Activated CD8-positive, alpha-beta T cell treated with anti-CD3 and anti-CD28 coated beads for 36 hours (primary cell): ENCODE results near the gene TAF4B. TPM values are rescaled to one million over a fixed set of nuclear protein-coding genes. Genes with fewer than 3 reads are reported as not detected.

Experiments
- ATAC-seq: fragments of 200-7000 bp; cut with Tn5 transposase; one replicate; pipeline ENCODE4 v1.10.0; 2021; ENCODE audit warnings: mild to moderate bottlenecking, moderate library complexity
- CTCF ChIA-PET: fragments of 350-600 bp; sonication (Branson Sonifier 250); formaldehyde crosslinking; loops from one replicate; lab custom pipeline; 2021; ENCODE audit warnings: antibody characterized with exemption; lab: Charles Lee
- POLR2A ChIA-PET: fragments of 350-600 bp; sonication (Branson Sonifier 250); formaldehyde crosslinking; loops from one replicate; lab custom pipeline; 2021; ENCODE audit warnings: antibody characterized with exemption; lab: Charles Lee
- DNase-seq: peaks from one replicate; pipeline ENCODE4 v3.0.0-alpha.2; 2020
- H3K27ac Mint-ChIP-seq: one replicate; pipeline ENCODE4 v1.8.0; 2021; ENCODE audit warnings: mild to moderate bottlenecking, mixed read lengths
- H3K27me3 Mint-ChIP-seq: one replicate; pipeline ENCODE4 v1.8.0; 2021; ENCODE audit warnings: mixed read lengths
- H3K36me3 Mint-ChIP-seq: one replicate; pipeline ENCODE4 v1.8.0; 2021; ENCODE audit warnings: low read depth, mixed read lengths
- H3K4me1 Mint-ChIP-seq: one replicate; pipeline ENCODE4 v1.8.0; 2021; ENCODE audit warnings: low read depth, mixed read lengths
- H3K4me3 Mint-ChIP-seq: one replicate; pipeline ENCODE4 v1.8.0; 2021; ENCODE audit warnings: mild to moderate bottlenecking, moderate library complexity, mixed read lengths
- H3K9me3 Mint-ChIP-seq: one replicate; pipeline ENCODE4 v1.8.0; 2021; ENCODE audit warnings: mixed read lengths
- CTCF ChIP-seq: fragments of 200-600 bp; IDR thresholded peaks from one replicate; pipeline ENCODE4 v1.8.0; 2022; ENCODE audit warnings: antibody characterized with exemption, mild to moderate bottlenecking
- intact Hi-C: fragments of 100-400 bp; cut with micrococcal nuclease; formaldehyde crosslinking; loops from one replicate; pipeline ENCODE4 v1.10.0; 2022
- total RNA-seq, 2 experiments: library from RNA; stranded (reverse); gene quantifications; one replicate each; pipeline ENCODE4 v1.2.3, GENCODE V29; 2021

Gene TAF4B
- total RNA-seq, 2 experiments from 2014 or later: 14.7 to 15.1 TPM

- TF ChIP-seq CTCF: no peak
- Mint-ChIP-seq H3K4me3 (no peak overlapping the region), H3K27ac (no peak overlapping the region), H3K27me3 (no peaks in the 10 kb centered on the region), H3K4me1 (no peaks in the 10 kb centered on the region), H3K9me3 (no peaks in the 10 kb centered on the region), H3K36me3 (no peaks in the 10 kb centered on the region)
- DNase-seq: no peak
- CTCF ChIA-PET: interaction anchor here (0.7 to 1.5 kb wide), 2 partner anchors 13 to 1641 kb away, joined by 3 to 4 read pairs; no protein-coding TSS in a partner anchor
- intact Hi-C loops: no loop called here
- no peak for ATAC-seq
- POLR2A ChIA-PET: no interaction called here
These were observed 193.5 kb downstream of the TAF4B start for GRCh38 chr18:26419746-26420145.

- Mint-ChIP-seq H3K36me3 (no peaks in the 10 kb centered on the region), H3K9me3 (no peaks in the 10 kb centered on the region), H3K27ac (no peak overlapping the region), H3K4me1 (no peaks in the 10 kb centered on the region), H3K4me3 (no peak overlapping the region), H3K27me3 (no peaks in the 10 kb centered on the region)
- ATAC-seq: no peak
- POLR2A ChIA-PET: no interaction called here
- TF ChIP-seq CTCF: no peak
- CTCF ChIA-PET: no interaction called here
- intact Hi-C loops: no loop called here
- no peak for DNase-seq
These were observed 195.3 kb downstream of the TAF4B start for GRCh38 chr18:26421503-26421902.

GRCh38 chr18:26421931-26422330 lies 195.7 kb downstream of the TAF4B start:
- DNase-seq: no peak
- intact Hi-C loops: no loop called here
- H3K27me3 Mint-ChIP-seq: no peaks in the 10 kb centered on the region
- no peaks in the 10 kb centered on the region for H3K4me1 Mint-ChIP-seq
- no peak for TF ChIP-seq CTCF
- H3K27ac Mint-ChIP-seq: no peak overlapping the region
- H3K9me3 Mint-ChIP-seq: no peaks in the 10 kb centered on the region
- no peak overlapping the region for H3K4me3 Mint-ChIP-seq
- ChIA-PET CTCF (no interaction called here), POLR2A (no interaction called here)
- no peak for ATAC-seq
- H3K36me3 Mint-ChIP-seq: no peaks in the 10 kb centered on the region

- TF ChIP-seq CTCF: no peak
- no peaks in the 10 kb centered on the region for H3K27me3 Mint-ChIP-seq
- H3K9me3 Mint-ChIP-seq: no peaks in the 10 kb centered on the region
- H3K27ac Mint-ChIP-seq: no peak overlapping the region
- intact Hi-C loops: no loop called here
- ATAC-seq (no peak), DNase-seq (no peak)
- H3K36me3 Mint-ChIP-seq: no peaks in the 10 kb centered on the region
- H3K4me3 Mint-ChIP-seq: no peak overlapping the region
- H3K4me1 Mint-ChIP-seq: no peaks in the 10 kb centered on the region
- ChIA-PET CTCF (no interaction called here), POLR2A (interaction anchor here (0.6 kb wide), 1 partner anchor 450 kb away, joined by 3 read pairs; no protein-coding TSS in a partner anchor)
These were observed 196.4 kb downstream of the TAF4B start for GRCh38 chr18:26422472-26423162.

GRCh38 chr18:26424428-26425147 lies 198.3 kb downstream of the TAF4B start:
- DNase-seq (no peak), ATAC-seq (no peak)
- Mint-ChIP-seq H3K9me3 (no peaks in the 10 kb centered on the region), H3K27ac (no peak overlapping the region), H3K4me1 (no peaks in the 10 kb centered on the region), H3K36me3 (no peaks in the 10 kb centered on the region), H3K4me3 (no peak overlapping the region), H3K27me3 (no peaks in the 10 kb centered on the region)
- CTCF ChIA-PET: interaction anchor here (1.7 kb wide), 1 partner anchor 41 kb away, joined by 5 read pairs; no protein-coding TSS in a partner anchor
- no peak for TF ChIP-seq CTCF
- intact Hi-C loops: no loop called here
- POLR2A ChIA-PET: no interaction called here
